IMR-90 (cell line): Measurements from ENCODE around the gene PTPRS. TPM values are rescaled to one million over a fixed set of nuclear protein-coding genes. Genes with fewer than 3 reads are reported as not detected.

Experiments
- ATAC-seq: fragments of 200-7000 bp; cut with Tn5 transposase; 2 replicates; pipeline ENCODE4 v1.9.1; 2020; ENCODE audit warnings: low read depth, mild to moderate bottlenecking, moderate library complexity
- BruUV-seq: library from RNA; stranded (reverse); fragments of 400-500 nt; replicated peaks from 2 replicates; lab custom pipeline; 2021; lab: Mats Ljungman, UMichigan
- CTCF ChIA-PET: fragments of 300-600 bp; formaldehyde crosslinking; extraction: SDS; loops from one replicate; lab custom pipeline; 2021; ENCODE audit warnings: antibody characterized with exemption; lab: Yijun Ruan, JAX
- POLR2A ChIA-PET: fragments of 300-600 bp; sonication (Branson Sonifier 250); formaldehyde crosslinking; loops from one replicate; lab custom pipeline; 2022; ENCODE audit warnings: antibody characterized with exemption; ENCODE audit not compliant: unreplicated experiment; lab: Charles Lee
- DNase-seq: peaks from one replicate; pipeline ENCODE4 v3.0.0; 2013
- H2AFZ ChIP-seq: replicated peaks from 2 replicates; pipeline ENCODE3; 2013; ENCODE audit warnings: low read length, mild to moderate bottlenecking; ENCODE audit not compliant: poor library complexity
- H2AK5ac ChIP-seq: 2 replicates; pipeline ENCODE4 v1.6.1; 2013; ENCODE audit warnings: low read depth, low read length, inconsistent platforms
- H2AK9ac ChIP-seq: replicated peaks from 2 replicates; pipeline ENCODE3; 2013; ENCODE audit warnings: mild to moderate bottlenecking, low read depth, low read length, moderate library complexity; ENCODE audit not compliant: poor library complexity
- H2BK120ac ChIP-seq: 2 replicates; pipeline ENCODE4 v1.6.1; 2013; ENCODE audit warnings: low read depth, low read length, inconsistent platforms
- H2BK15ac ChIP-seq: 3 replicates; pipeline ENCODE4 v1.6.1; 2013; ENCODE audit warnings: low read depth, low read length, inconsistent platforms
- H2BK20ac ChIP-seq: 2 replicates; pipeline ENCODE4 v1.6.1; 2013; ENCODE audit warnings: low read depth, mild to moderate bottlenecking, inconsistent platforms, low read length, moderate library complexity
- H2BK5ac ChIP-seq: 2 replicates; pipeline ENCODE4 v1.6.1; 2013; ENCODE audit warnings: mild to moderate bottlenecking, low read depth, low read length, inconsistent platforms; ENCODE audit not compliant: poor library complexity, severe bottlenecking
- H3K14ac ChIP-seq: replicated peaks from 2 replicates; pipeline ENCODE4 v1.6.1; 2013; ENCODE audit warnings: low read depth, low read length, inconsistent platforms
- H3K18ac ChIP-seq: 2 replicates; pipeline ENCODE4 v1.6.1; 2013; ENCODE audit warnings: low read depth, low read length, control low read depth
- H3K23ac ChIP-seq: 2 replicates; pipeline ENCODE4 v1.6.1; 2013; ENCODE audit warnings: low read depth, low read length, inconsistent platforms
- H3K27ac ChIP-seq: 2 replicates; pipeline ENCODE4 v1.5.1; 2013; ENCODE audit warnings: mild to moderate bottlenecking, control low read depth, low read length; ENCODE audit not compliant: insufficient read depth
- H3K27me3 ChIP-seq: 2 replicates; pipeline ENCODE4 v1.6.1; 2013; ENCODE audit warnings: low read length; ENCODE audit not compliant: control insufficient read depth, insufficient read depth
- H3K36me3 ChIP-seq: 2 replicates; pipeline ENCODE4 v1.6.1; 2013; ENCODE audit warnings: low read length, mixed read lengths; ENCODE audit not compliant: control insufficient read depth, insufficient read depth
- H3K4ac ChIP-seq: 2 replicates; pipeline ENCODE4 v1.6.1; 2013; ENCODE audit warnings: low read depth, low read length, inconsistent platforms
- H3K4me1 ChIP-seq: 2 replicates; pipeline ENCODE4 v1.6.1; 2013; ENCODE audit warnings: low read length, mixed read lengths; ENCODE audit not compliant: control insufficient read depth, insufficient read depth
- H3K4me2 ChIP-seq: 2 replicates; pipeline ENCODE4 v1.6.1; 2013; ENCODE audit warnings: low read depth, mild to moderate bottlenecking, control low read depth, low read length, moderate library complexity
- H3K4me3 ChIP-seq: 2 replicates; pipeline ENCODE4 v1.5.1; 2013; ENCODE audit warnings: low read depth, mild to moderate bottlenecking, control low read depth, low read length, moderate library complexity; ENCODE audit not compliant: insufficient read depth
- H3K56ac ChIP-seq: 2 replicates; pipeline ENCODE4 v1.6.1; 2013; ENCODE audit warnings: low read length, inconsistent platforms; ENCODE audit not compliant: insufficient read depth; ENCODE audit errors: extremely low read depth
- H3K79me1 ChIP-seq, 2 experiments: 2 replicates each; pipeline ENCODE4 v1.6.1; 2013; ENCODE audit warnings: low read length in 2 of 2, inconsistent platforms in 1 of 2, low read depth in 1 of 2
- H3K9ac ChIP-seq: 2 replicates; pipeline ENCODE4 v1.6.1; 2013; ENCODE audit warnings: low read depth, low read length, control low read depth
- H3K9me1 ChIP-seq: 2 replicates; pipeline ENCODE4 v1.6.1; 2013; ENCODE audit warnings: low read length, inconsistent platforms; ENCODE audit not compliant: insufficient read depth
- H3K9me3 ChIP-seq: 2 replicates; pipeline ENCODE4 v1.6.1; 2013; ENCODE audit warnings: low read length; ENCODE audit not compliant: control insufficient read depth, insufficient read depth
- H4K20me1 ChIP-seq: 2 replicates; pipeline ENCODE4 v1.6.1; 2013; ENCODE audit warnings: low read length, inconsistent platforms; ENCODE audit not compliant: insufficient read depth
- H4K5ac ChIP-seq: 2 replicates; pipeline ENCODE4 v1.6.1; 2013; ENCODE audit warnings: mild to moderate bottlenecking, low read depth, low read length, control low read depth
- H4K8ac ChIP-seq, 2 experiments: 2 replicates each; pipeline ENCODE4 v1.6.1; 2013; ENCODE audit warnings: low read depth in 2 of 2, low read length in 2 of 2, control low read depth in 1 of 2, inconsistent platforms in 1 of 2
- H4K91ac ChIP-seq: 2 replicates; pipeline ENCODE4 v1.6.1; 2013; ENCODE audit warnings: low read depth, low read length, inconsistent platforms; ENCODE audit not compliant: insufficient read depth
- CEBPB ChIP-seq: IDR thresholded peaks from 2 replicates; pipeline ENCODE4 v1.6.1; 2012; ENCODE audit warnings: low read depth, low read length, improper control_type of control experiment
- CHD1 ChIP-seq: IDR thresholded peaks from 2 replicates; pipeline ENCODE4 v1.6.1; 2012; ENCODE audit warnings: low read depth, low read length, improper control_type of control experiment
- FOS ChIP-seq: fragments of 150-350 bp; IDR thresholded peaks from 2 replicates; pipeline ENCODE4 v1.6.1; 2016; ENCODE audit warnings: low read depth, low read length
- MAFK ChIP-seq: IDR thresholded peaks from 2 replicates; pipeline ENCODE4 v1.6.1; 2012; ENCODE audit warnings: low read depth, low read length, improper control_type of control experiment
- MAZ ChIP-seq: IDR thresholded peaks from 2 replicates; pipeline ENCODE4 v1.6.1; 2012; ENCODE audit warnings: low read depth, mild to moderate bottlenecking, low read length, improper control_type of control experiment, moderate library complexity, borderline replicate concordance
- MXI1 ChIP-seq: IDR thresholded peaks from 2 replicates; pipeline ENCODE4 v1.6.1; 2012; ENCODE audit warnings: low read depth, mild to moderate bottlenecking, low read length, moderate library complexity, borderline replicate concordance
- NFE2L2 ChIP-seq: fragments of 150-350 bp; IDR thresholded peaks from 2 replicates; pipeline ENCODE4 v1.6.1; 2016; ENCODE audit warnings: low read depth, mild to moderate bottlenecking, low read length
- POLR2A ChIP-seq: IDR thresholded peaks from 2 replicates; pipeline ENCODE4 v1.6.1; 2012; ENCODE audit warnings: mild to moderate bottlenecking, low read depth, low read length
- RAD21 ChIP-seq: IDR thresholded peaks from 2 replicates; pipeline ENCODE4 v1.6.1; 2012; ENCODE audit warnings: low read length, improper control_type of control experiment
- RCOR1 ChIP-seq: IDR thresholded peaks from 2 replicates; pipeline ENCODE4 v1.6.1; 2012; ENCODE audit warnings: mild to moderate bottlenecking, low read length, improper control_type of control experiment; ENCODE audit not compliant: insufficient replicate concordance
- RFX5 ChIP-seq: IDR thresholded peaks from 2 replicates; pipeline ENCODE4 v1.8.0; 2012; ENCODE audit warnings: low read depth, mild to moderate bottlenecking, low read length, moderate library complexity
- SMC3 ChIP-seq: fragments of 150-350 bp; IDR thresholded peaks from 2 replicates; pipeline ENCODE4 v1.6.1; 2016; ENCODE audit warnings: low read depth, mild to moderate bottlenecking, antibody characterized with exemption, low read length, moderate library complexity
- WGBS, 2 experiments: methylation state at CpG; one replicate each; pipeline versions ENCODE4 v1.1.5 to v1.1.7; 2013; ENCODE audit warnings: missing lambda C conversion rate in 2 of 2; ENCODE audit not compliant: insufficient read length in 1 of 2; ENCODE audit errors: extremely low coverage in 2 of 2; 5-methylcytosine and 5-hydroxymethylcytosine counted together
- dilution Hi-C: fragments of 300-500 bp; cut with HindIII; formaldehyde crosslinking; loops from one replicate; pipeline ENCODE4 v1.14.3; 2018; ENCODE audit warnings: low sequenced_read_pairs; ENCODE audit not compliant: unreplicated experiment
- in situ Hi-C: fragments of 300-500 bp; cut with MboI; formaldehyde crosslinking; loops from 3 replicates; pipeline ENCODE4 v1.14.3; 2019; ENCODE audit warnings: low sequenced_read_pairs, inconsistent platforms, mixed read lengths
- intact Hi-C: fragments of 100-400 bp; cut with micrococcal nuclease; formaldehyde crosslinking; loops from 2 replicates; pipeline ENCODE4 v1.10.0; 2022
- polyA plus RNA-seq, 3 experiments: library from polyadenylated mRNA; depleted of rRNA; stranded (reverse); fragments of >200 nt; gene quantifications; 2 replicates each; pipeline ENCODE4 v1.2.3, GENCODE V29; 2012; ENCODE audit warnings: low replicate concordance in 1 of 3
- total RNA-seq: library from RNA; depleted of rRNA; stranded (reverse); fragments of >200 nt; gene quantifications from 2 replicates; pipeline ENCODE4 v1.2.3, GENCODE V29; 2012
- TF ChIP-seq, protein P1 (sequence below): fragments of 150-350 bp; IDR thresholded peaks from 2 replicates; pipeline ENCODE4 v1.6.1; 2016; ENCODE audit warnings: low read depth, mild to moderate bottlenecking, low read length, moderate library complexity, borderline replicate concordance
- TF ChIP-seq, protein P2 (sequence below): fragments of 150-350 bp; IDR thresholded peaks from 2 replicates; pipeline ENCODE4 v1.6.1; 2017; ENCODE audit warnings: mild to moderate bottlenecking, antibody characterized with exemption, low read length, low read depth
- TF ChIP-seq, protein P3 (sequence below): conservative IDR thresholded peaks from 2 replicates; pipeline ENCODE4 v1.5.1; 2012; ENCODE audit warnings: mild to moderate bottlenecking, low read depth, low read length, improper control_type of control experiment

Gene PTPRS
- total and polyA plus RNA-seq, 2 of the 4 experiments (the other 2 are of a cell fraction) = 40.1 to 51.9 TPM

DNA sequence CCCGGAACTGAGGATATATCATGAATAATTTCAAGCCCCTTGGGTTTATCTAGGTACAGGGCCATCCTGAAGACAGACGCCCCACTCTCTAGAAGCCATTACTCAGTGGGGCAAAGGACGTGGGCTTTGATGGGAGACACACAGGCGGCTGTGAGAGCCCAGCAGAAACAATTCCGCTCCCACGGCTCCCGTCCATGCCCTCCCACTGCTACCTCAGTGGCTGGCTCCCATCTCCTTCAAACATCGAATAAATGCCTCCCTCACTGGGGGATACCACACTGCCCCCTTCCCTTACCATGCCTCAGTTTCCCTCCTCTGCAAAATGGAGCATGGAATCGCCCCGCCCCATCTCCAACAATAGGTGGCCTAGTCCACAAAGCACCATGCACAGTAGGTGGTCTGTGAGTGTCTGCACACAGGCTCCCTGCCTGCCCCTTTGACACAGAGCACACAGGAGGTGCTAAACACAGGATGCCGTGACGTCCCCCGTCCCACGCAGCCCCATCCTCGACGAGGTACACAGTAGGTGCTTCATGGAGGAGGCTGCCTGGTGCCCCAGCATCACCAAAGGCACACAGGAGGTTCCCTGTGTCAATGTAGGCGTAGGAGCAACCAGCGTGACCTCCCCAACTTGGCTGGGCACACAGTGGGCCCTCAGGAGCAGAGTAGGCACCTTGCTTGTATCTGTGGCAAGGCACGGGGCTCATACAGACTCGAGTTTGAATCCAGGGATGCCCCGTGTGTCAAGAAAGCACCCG lies 46.0 kb downstream of the PTPRS start:
- ChIA-PET CTCF (no interaction called here), POLR2A (interaction anchor here (0.6 kb wide), 1 partner anchor 35 kb away, joined by 3 read pairs; no protein-coding TSS in a partner anchor)
- intact Hi-C loops = no loop called here
- H3K23ac ChIP-seq = no peak overlapping the region
- H3K27me3 ChIP-seq = no peaks in the 10 kb centered on the region
- no peak overlapping the region for H3K4me3 ChIP-seq
- H4K8ac ChIP-seq = no peak overlapping the region
- 84% methylated on average over 14 of the region's 22 CpGs; no CpG with 5 or more reads in 1 of the 2 experiments for WGBS, 2 experiments
- H2BK5ac ChIP-seq = no peak overlapping the region
- H2BK15ac ChIP-seq = no peak overlapping the region
- H3K79me1 ChIP-seq = peaks cover 13 to 34% of the 10 kb centered on the region in 2 experiments
- H3K9me1 ChIP-seq = 0 out of 2 replicates have a peak, but pooled peaks cover 3% of the 10 kb centered on the region
- dilution Hi-C loops = no loop called here
- no peak overlapping the region for H3K9ac ChIP-seq
- H3K56ac ChIP-seq = no peak overlapping the region
- no peak overlapping the region for H2AK9ac ChIP-seq
- DNase-seq (no peak), ATAC-seq (no peak)
- H2AFZ ChIP-seq = peak overlapping the region; percentile 96
- no TSS peak for BruUV-seq
- no peaks in the 10 kb centered on the region for H3K9me3 ChIP-seq
- H3K4ac ChIP-seq = no peak overlapping the region
- H3K4me1 ChIP-seq = peaks cover 7% of the 10 kb centered on the region
- peaks cover 49% of the 10 kb centered on the region for H4K20me1 ChIP-seq
- H3K18ac ChIP-seq = no peak overlapping the region
- no peak overlapping the region for H2BK120ac ChIP-seq
- no peak overlapping the region for H4K5ac ChIP-seq
- H2BK20ac ChIP-seq = no peak overlapping the region
- H3K27ac ChIP-seq = no peak overlapping the region
- no peak overlapping the region; the same call in 1 of the 2 replicates for H3K4me2 ChIP-seq
- H3K36me3 ChIP-seq = no peaks in the 10 kb centered on the region
- H2AK5ac ChIP-seq = no peak overlapping the region
- H4K91ac ChIP-seq = no peak overlapping the region
- in situ Hi-C loops = no loop called here
- H3K14ac ChIP-seq = no peak overlapping the region
- TF ChIP-seq, protein P1, sequence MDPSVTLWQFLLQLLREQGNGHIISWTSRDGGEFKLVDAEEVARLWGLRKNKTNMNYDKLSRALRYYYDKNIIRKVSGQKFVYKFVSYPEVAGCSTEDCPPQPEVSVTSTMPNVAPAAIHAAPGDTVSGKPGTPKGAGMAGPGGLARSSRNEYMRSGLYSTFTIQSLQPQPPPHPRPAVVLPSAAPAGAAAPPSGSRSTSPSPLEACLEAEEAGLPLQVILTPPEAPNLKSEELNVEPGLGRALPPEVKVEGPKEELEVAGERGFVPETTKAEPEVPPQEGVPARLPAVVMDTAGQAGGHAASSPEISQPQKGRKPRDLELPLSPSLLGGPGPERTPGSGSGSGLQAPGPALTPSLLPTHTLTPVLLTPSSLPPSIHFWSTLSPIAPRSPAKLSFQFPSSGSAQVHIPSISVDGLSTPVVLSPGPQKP = no peak
- no peak for TF ChIP-seq CHD1
- TF ChIP-seq RFX5 = no peak
- no peak for TF ChIP-seq RCOR1
- no peak for TF ChIP-seq RAD21
- TF ChIP-seq, protein P2, sequence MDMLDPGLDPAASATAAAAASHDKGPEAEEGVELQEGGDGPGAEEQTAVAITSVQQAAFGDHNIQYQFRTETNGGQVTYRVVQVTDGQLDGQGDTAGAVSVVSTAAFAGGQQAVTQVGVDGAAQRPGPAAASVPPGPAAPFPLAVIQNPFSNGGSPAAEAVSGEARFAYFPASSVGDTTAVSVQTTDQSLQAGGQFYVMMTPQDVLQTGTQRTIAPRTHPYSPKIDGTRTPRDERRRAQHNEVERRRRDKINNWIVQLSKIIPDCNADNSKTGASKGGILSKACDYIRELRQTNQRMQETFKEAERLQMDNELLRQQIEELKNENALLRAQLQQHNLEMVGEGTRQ = no peak
- TF ChIP-seq CEBPB = no peak
- TF ChIP-seq NFE2L2 = no peak
- TF ChIP-seq POLR2A = no peak
- no peak for TF ChIP-seq MXI1
- TF ChIP-seq MAFK = no peak
- TF ChIP-seq SMC3 = no peak
- TF ChIP-seq, protein P3, sequence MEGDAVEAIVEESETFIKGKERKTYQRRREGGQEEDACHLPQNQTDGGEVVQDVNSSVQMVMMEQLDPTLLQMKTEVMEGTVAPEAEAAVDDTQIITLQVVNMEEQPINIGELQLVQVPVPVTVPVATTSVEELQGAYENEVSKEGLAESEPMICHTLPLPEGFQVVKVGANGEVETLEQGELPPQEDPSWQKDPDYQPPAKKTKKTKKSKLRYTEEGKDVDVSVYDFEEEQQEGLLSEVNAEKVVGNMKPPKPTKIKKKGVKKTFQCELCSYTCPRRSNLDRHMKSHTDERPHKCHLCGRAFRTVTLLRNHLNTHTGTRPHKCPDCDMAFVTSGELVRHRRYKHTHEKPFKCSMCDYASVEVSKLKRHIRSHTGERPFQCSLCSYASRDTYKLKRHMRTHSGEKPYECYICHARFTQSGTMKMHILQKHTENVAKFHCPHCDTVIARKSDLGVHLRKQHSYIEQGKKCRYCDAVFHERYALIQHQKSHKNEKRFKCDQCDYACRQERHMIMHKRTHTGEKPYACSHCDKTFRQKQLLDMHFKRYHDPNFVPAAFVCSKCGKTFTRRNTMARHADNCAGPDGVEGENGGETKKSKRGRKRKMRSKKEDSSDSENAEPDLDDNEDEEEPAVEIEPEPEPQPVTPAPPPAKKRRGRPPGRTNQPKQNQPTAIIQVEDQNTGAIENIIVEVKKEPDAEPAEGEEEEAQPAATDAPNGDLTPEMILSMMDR = no peak
- TF ChIP-seq FOS = no peak
- no peak for TF ChIP-seq MAZ
